Measurements from ENCODE around the gene TSSC4.

The TSSC4 gene

DNA sequence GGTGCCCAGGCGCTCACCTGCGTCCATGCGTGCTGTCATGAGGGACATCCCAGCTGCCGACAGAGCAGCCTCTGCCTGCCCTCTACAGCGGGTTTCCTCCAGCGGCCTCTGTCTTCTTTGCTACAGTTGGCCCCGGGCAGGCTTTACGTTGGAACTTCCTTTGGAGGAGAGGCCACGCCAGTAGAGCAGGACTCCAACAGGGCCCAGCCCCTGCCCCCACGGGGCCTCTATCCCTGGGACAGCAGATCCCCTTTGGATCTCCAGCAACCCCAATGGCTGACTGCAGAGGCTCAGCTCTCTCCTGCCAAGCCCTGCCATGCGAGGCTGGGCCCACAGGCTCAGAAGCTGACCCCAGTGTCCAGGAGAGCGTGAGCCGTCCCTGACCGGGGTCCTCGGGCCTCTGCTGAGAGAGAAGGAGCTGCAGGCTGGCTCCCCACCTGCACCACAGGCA is 31.6 kb downstream of the TSSC4 start:
- H3K4me3 ChIP-seq (ENCODE audit: low read depth, low read length): no peak overlapping the region
- no peak for DNase-seq (ENCODE audit: low read depth)
- no peak for TF ChIP-seq CTCF (conservative IDR thresholded peaks at IDR 0.05; ENCODE audit: low read depth, low read length)

- no peak for TF ChIP-seq CTCF (conservative IDR thresholded peaks at IDR 0.05; ENCODE audit: low read depth, low read length)
- no peak for DNase-seq (ENCODE audit: low read depth)
- no peak overlapping the region for H3K4me3 ChIP-seq (ENCODE audit: low read depth, low read length)
Observed at GRCh38 chr11:2432628-2433071, 32.1 kb downstream of the TSSC4 start.

DNA sequence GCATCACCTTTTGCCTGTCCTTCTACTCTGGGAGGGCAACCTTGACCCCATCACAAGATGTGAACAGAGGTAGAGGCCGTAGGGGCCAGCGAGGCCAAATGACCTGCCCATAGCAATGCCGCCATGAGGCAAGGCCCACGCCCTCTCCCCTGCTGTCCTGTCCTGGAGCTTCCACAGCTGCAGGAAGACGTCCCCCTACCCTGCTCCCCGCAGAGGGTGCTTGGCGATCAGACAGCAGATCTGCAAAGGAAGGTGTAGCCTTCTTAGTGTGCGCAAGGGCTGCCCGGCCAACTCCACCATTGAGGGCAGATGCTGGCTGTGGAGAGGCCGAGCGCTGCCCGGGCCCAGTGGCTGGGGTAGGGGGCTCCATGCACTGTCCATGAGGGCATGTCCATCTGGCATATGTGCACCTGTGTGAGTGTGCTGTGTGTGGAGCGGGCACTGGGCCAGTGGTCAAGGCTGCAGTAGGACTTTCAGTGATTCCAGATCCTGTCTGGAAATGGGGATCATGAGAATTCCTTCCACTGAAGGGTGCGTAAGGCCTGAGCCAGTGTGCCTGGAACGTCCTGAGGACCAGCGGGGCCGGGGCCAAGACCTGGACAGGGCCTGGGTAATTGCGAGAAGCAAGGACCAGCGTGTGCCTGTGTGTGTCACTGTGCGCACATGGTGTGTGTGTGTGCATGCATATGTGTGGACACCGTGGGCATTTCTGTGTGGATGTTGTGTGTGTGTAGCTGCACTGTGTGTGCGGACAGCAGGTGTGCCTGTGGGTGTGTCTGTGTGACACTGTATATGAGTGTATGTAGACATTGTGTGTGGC is 32.8 kb downstream of the TSSC4 start:
- no peak for TF ChIP-seq CTCF (conservative IDR thresholded peaks at IDR 0.05; ENCODE audit: low read depth, low read length)
- H3K4me3 ChIP-seq (ENCODE audit: low read depth, low read length): no peak overlapping the region
- DNase-seq (ENCODE audit: low read depth): no peak

GRCh38 chr11:2434008-2434407 is 33.5 kb downstream of the TSSC4 start:
- TF ChIP-seq CTCF (conservative IDR thresholded peaks at IDR 0.05; ENCODE audit: low read depth, low read length): no peak
- H3K4me3 ChIP-seq (ENCODE audit: low read depth, low read length): no peak overlapping the region
- no peak for DNase-seq (ENCODE audit: low read depth)

GRCh38 chr11:2434506-2435255 is 34.1 kb downstream of the TSSC4 start:
- H3K4me3 ChIP-seq (ENCODE audit: low read depth, low read length): no peak overlapping the region
- DNase-seq (ENCODE audit: low read depth): no peak
- no peak for TF ChIP-seq CTCF (conservative IDR thresholded peaks at IDR 0.05; ENCODE audit: low read depth, low read length)

DNA sequence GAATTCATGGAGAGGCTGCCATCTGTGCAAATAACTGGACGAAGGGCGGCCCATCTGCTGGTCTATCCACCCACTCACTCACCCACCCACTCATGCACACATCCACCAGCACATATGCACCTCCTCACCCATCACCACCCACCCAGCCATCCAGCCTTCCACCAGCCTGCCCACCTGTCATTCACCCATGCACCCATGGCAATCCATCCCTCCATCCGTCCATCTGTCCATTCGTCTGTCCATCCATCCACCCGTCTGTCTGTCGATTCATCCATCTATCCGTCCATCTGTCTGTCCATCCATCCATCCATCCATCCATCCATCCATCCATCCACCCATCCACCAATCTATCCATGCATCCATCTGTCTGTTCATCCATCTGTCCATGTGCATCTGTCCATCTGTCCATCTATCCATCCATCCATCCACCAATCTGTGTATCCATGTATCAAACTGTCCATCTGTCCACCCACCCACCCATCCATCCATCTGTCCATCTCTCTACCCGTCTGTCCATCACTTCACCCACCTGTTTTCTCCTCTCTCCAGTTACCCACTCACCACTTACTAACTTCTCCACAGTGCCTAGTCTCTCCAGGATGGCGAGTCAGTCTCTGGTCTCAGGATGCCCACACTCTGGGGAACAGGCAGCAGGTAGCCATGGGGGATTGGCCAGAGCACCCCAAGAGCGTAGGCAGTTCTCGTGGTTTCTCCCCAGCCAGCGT is 34.9 kb downstream of the TSSC4 start:
- no peak overlapping the region for H3K4me3 ChIP-seq (ENCODE audit: low read depth, low read length)
- no peak for TF ChIP-seq CTCF (conservative IDR thresholded peaks at IDR 0.05; ENCODE audit: low read depth, low read length)
- DNase-seq (ENCODE audit: low read depth): no peak
